ENCODE data around the gene FGD6.
"Not testable (repeated sequence)": the region's sequence is repeated elsewhere in the genome, so short reads cannot be mapped to it uniquely, and the experiment has no call there.

Gene FGD6

GRCh38 chr12:95118788-95119179 lies 98.5 kb downstream of the FGD6 start:
- no peak overlapping the region for H3K4me3 Mint-ChIP-seq
- H3K36me3 Mint-ChIP-seq (ENCODE audit: low read depth), result no peaks in the 10 kb centered on the region
- H3K27me3 Mint-ChIP-seq, result no peaks in the 10 kb centered on the region
- no peaks in the 10 kb centered on the region for H3K9me3 Mint-ChIP-seq
- H3K4me1 Mint-ChIP-seq (ENCODE audit: low read depth), result no peaks in the 10 kb centered on the region
- H3K27ac Mint-ChIP-seq, result no peak overlapping the region

GRCh38 chr12:95118138-95118787 lies 99.0 kb downstream of the FGD6 start:
- Mint-ChIP-seq H3K4me1 (ENCODE audit: low read depth) (no peaks in the 10 kb centered on the region), H3K27ac (no peak overlapping the region), H3K9me3 (no peaks in the 10 kb centered on the region), H3K27me3 (no peaks in the 10 kb centered on the region), H3K4me3 (no peak overlapping the region), H3K36me3 (ENCODE audit: low read depth) (no peaks in the 10 kb centered on the region)

- Mint-ChIP-seq H3K27me3 (no peaks in the 10 kb centered on the region), H3K4me1 (ENCODE audit: low read depth) (no peaks in the 10 kb centered on the region), H3K27ac (no peak overlapping the region), H3K4me3 (no peak overlapping the region), H3K9me3 (no peaks in the 10 kb centered on the region), H3K36me3 (ENCODE audit: low read depth) (no peaks in the 10 kb centered on the region)
Observed at GRCh38 chr12:95117178-95117599, 100.1 kb downstream of the FGD6 start.

GRCh38 chr12:95116773-95117172 lies 100.5 kb downstream of the FGD6 start:
- H3K27me3 Mint-ChIP-seq, result no peaks in the 10 kb centered on the region
- no peak overlapping the region for H3K4me3 Mint-ChIP-seq
- H3K9me3 Mint-ChIP-seq, result no peaks in the 10 kb centered on the region
- H3K36me3 Mint-ChIP-seq (ENCODE audit: low read depth), result no peaks in the 10 kb centered on the region
- H3K27ac Mint-ChIP-seq, result no peak overlapping the region
- H3K4me1 Mint-ChIP-seq (ENCODE audit: low read depth), result no peaks in the 10 kb centered on the region

- no peaks in the 10 kb centered on the region for H3K4me1 Mint-ChIP-seq (ENCODE audit: low read depth)
- H3K27me3 Mint-ChIP-seq, result no peaks in the 10 kb centered on the region
- no peak overlapping the region for H3K4me3 Mint-ChIP-seq
- H3K36me3 Mint-ChIP-seq (ENCODE audit: low read depth), result no peaks in the 10 kb centered on the region
- H3K27ac Mint-ChIP-seq, result no peak overlapping the region
- no peaks in the 10 kb centered on the region for H3K9me3 Mint-ChIP-seq
Observed at GRCh38 chr12:95116341-95116740, 100.9 kb downstream of the FGD6 start.

GRCh38 chr12:95115641-95116040 lies 101.6 kb downstream of the FGD6 start:
- no peak overlapping the region for H3K27ac Mint-ChIP-seq
- no peaks in the 10 kb centered on the region for H3K36me3 Mint-ChIP-seq (ENCODE audit: low read depth)
- H3K4me1 Mint-ChIP-seq (ENCODE audit: low read depth), result no peaks in the 10 kb centered on the region
- no peaks in the 10 kb centered on the region for H3K27me3 Mint-ChIP-seq
- H3K4me3 Mint-ChIP-seq, result no peak overlapping the region
- no peaks in the 10 kb centered on the region for H3K9me3 Mint-ChIP-seq

- no peaks in the 10 kb centered on the region for H3K36me3 Mint-ChIP-seq (ENCODE audit: low read depth)
- H3K27me3 Mint-ChIP-seq, result no peaks in the 10 kb centered on the region
- H3K4me1 Mint-ChIP-seq (ENCODE audit: low read depth), result no peaks in the 10 kb centered on the region
- H3K4me3 Mint-ChIP-seq, result no peak overlapping the region
- H3K9me3 Mint-ChIP-seq, result no peaks in the 10 kb centered on the region
- H3K27ac Mint-ChIP-seq, result no peak overlapping the region
Observed at GRCh38 chr12:95114766-95115405, 102.4 kb downstream of the FGD6 start.

- H3K4me1 Mint-ChIP-seq (ENCODE audit: low read depth), result peaks cover 8% of the 10 kb centered on the region
- no peaks in the 10 kb centered on the region for H3K27me3 Mint-ChIP-seq
- no peak overlapping the region for H3K4me3 Mint-ChIP-seq
- no peak overlapping the region for H3K27ac Mint-ChIP-seq
- H3K36me3 Mint-ChIP-seq (ENCODE audit: low read depth), result no peaks in the 10 kb centered on the region
- H3K9me3 Mint-ChIP-seq, result no peaks in the 10 kb centered on the region
Observed at GRCh38 chr12:95107362-95107761, 109.9 kb downstream of the FGD6 start.

GRCh38 chr12:95105540-95105939 lies 111.7 kb downstream of the FGD6 start:
- no peak overlapping the region for H3K27ac Mint-ChIP-seq
- H3K27me3 Mint-ChIP-seq, result no peaks in the 10 kb centered on the region
- H3K9me3 Mint-ChIP-seq, result no peaks in the 10 kb centered on the region
- no peaks in the 10 kb centered on the region for H3K36me3 Mint-ChIP-seq (ENCODE audit: low read depth)
- peaks cover 8% of the 10 kb centered on the region for H3K4me1 Mint-ChIP-seq (ENCODE audit: low read depth)
- H3K4me3 Mint-ChIP-seq, result no peak overlapping the region

- Mint-ChIP-seq H3K36me3 (ENCODE audit: low read depth) (no peaks in the 10 kb centered on the region), H3K9me3 (no peaks in the 10 kb centered on the region), H3K4me1 (ENCODE audit: low read depth) (peaks cover 8% of the 10 kb centered on the region), H3K27ac (no peak overlapping the region), H3K27me3 (no peaks in the 10 kb centered on the region), H3K4me3 (no peak overlapping the region)
Observed at GRCh38 chr12:95104919-95105452, 112.3 kb downstream of the FGD6 start.

GRCh38 chr12:95102916-95103671 lies 114.2 kb downstream of the FGD6 start:
- Mint-ChIP-seq H3K27me3 (no peaks in the 10 kb centered on the region), H3K36me3 (ENCODE audit: low read depth) (no peaks in the 10 kb centered on the region), H3K4me3 (no peak overlapping the region), H3K4me1 (ENCODE audit: low read depth) (peaks cover 8% of the 10 kb centered on the region), H3K9me3 (no peaks in the 10 kb centered on the region), H3K27ac (peak overlapping the region; percentile 26)

- H3K4me3 Mint-ChIP-seq; H3K36me3 Mint-ChIP-seq (ENCODE audit: low read depth); H3K27ac Mint-ChIP-seq; H3K4me1 Mint-ChIP-seq (ENCODE audit: low read depth); H3K27me3 Mint-ChIP-seq; H3K9me3 Mint-ChIP-seq: not testable (repeated sequence)
Observed at GRCh38 chr12:95101957-95102356, 115.3 kb downstream of the FGD6 start.

GRCh38 chr12:95100264-95101190 lies 116.7 kb downstream of the FGD6 start:
- peaks cover 8% of the 10 kb centered on the region for H3K4me1 Mint-ChIP-seq (ENCODE audit: low read depth)
- no peaks in the 10 kb centered on the region for H3K27me3 Mint-ChIP-seq
- H3K36me3 Mint-ChIP-seq (ENCODE audit: low read depth), result no peaks in the 10 kb centered on the region
- no peak overlapping the region for H3K4me3 Mint-ChIP-seq
- H3K27ac Mint-ChIP-seq, result no peak overlapping the region
- H3K9me3 Mint-ChIP-seq, result no peaks in the 10 kb centered on the region

- Mint-ChIP-seq H3K36me3 (ENCODE audit: low read depth) (no peaks in the 10 kb centered on the region), H3K9me3 (no peaks in the 10 kb centered on the region), H3K4me3 (no peak overlapping the region), H3K4me1 (ENCODE audit: low read depth) (peaks cover 8% of the 10 kb centered on the region), H3K27ac (no peak overlapping the region), H3K27me3 (no peaks in the 10 kb centered on the region)
Observed at GRCh38 chr12:95099270-95099790, 117.9 kb downstream of the FGD6 start.
